Natural killer cell (primary cell): Measurements from ENCODE around the gene RNF180. TPM values are rescaled to one million over a fixed set of nuclear protein-coding genes. Genes with fewer than 3 reads are reported as not detected.

Source experiments
- ATAC-seq, 3 donors: fragments of 150-1000 bp in 2 of 3; fragments of 200-7000 bp in 1 of 3; cut with Tn5 transposase; 1 replicate in 1 of 3; 2 replicates in 2 of 3; pipeline ENCODE4 v1.10.0; 2021; ENCODE audit warnings: mild to moderate bottlenecking in 2 of 3, moderate library complexity in 2 of 3
- DNase-seq, 2 donors: peaks; one replicate each; pipeline versions ENCODE4 v3.0.0 to v3.0.0-alpha.2; 2013 to 2021; ENCODE audit warnings: mixed read lengths in 1 of 2
- H3K27ac ChIP-seq: one replicate; pipeline ENCODE4 v1.5.1; 2013; ENCODE audit warnings: mild to moderate bottlenecking, low read length
- H3K27me3 ChIP-seq: one replicate; pipeline ENCODE4 v1.6.1; 2013; ENCODE audit warnings: low read length; ENCODE audit not compliant: control insufficient read depth, insufficient read depth
- H3K36me3 ChIP-seq: one replicate; pipeline ENCODE4 v1.6.1; 2013; ENCODE audit warnings: low read length; ENCODE audit not compliant: control insufficient read depth, insufficient read depth
- H3K4me1 ChIP-seq: one replicate; pipeline ENCODE4 v1.6.1; 2013; ENCODE audit warnings: low read length; ENCODE audit not compliant: control insufficient read depth, insufficient read depth
- H3K4me3 ChIP-seq: one replicate; pipeline ENCODE4 v1.5.1; 2013; ENCODE audit warnings: low read length
- H3K9me3 ChIP-seq: one replicate; pipeline ENCODE4 v1.6.1; 2013; ENCODE audit warnings: low read length; ENCODE audit not compliant: control insufficient read depth, insufficient read depth
- H3K27ac Mint-ChIP-seq, 2 donors: one replicate each; pipeline ENCODE4 v1.8.0; 2022; ENCODE audit warnings: mild to moderate bottlenecking in 2 of 2, mixed read lengths in 2 of 2, moderate library complexity in 1 of 2
- H3K27me3 Mint-ChIP-seq, 2 donors: one replicate each; pipeline ENCODE4 v1.8.0; 2022; ENCODE audit warnings: low read depth in 2 of 2, mixed read lengths in 2 of 2
- H3K36me3 Mint-ChIP-seq: one replicate; pipeline ENCODE4 v1.8.0; 2022; ENCODE audit warnings: mixed read lengths
- H3K4me1 Mint-ChIP-seq, 2 donors: one replicate each; pipeline ENCODE4 v1.8.0; 2022; ENCODE audit warnings: mixed read lengths in 2 of 2
- H3K4me3 Mint-ChIP-seq: one replicate; pipeline ENCODE4 v1.8.0; 2022; ENCODE audit warnings: mild to moderate bottlenecking, moderate library complexity, mixed read lengths
- H3K9me3 Mint-ChIP-seq, 2 donors: one replicate each; pipeline ENCODE4 v1.8.0; 2022; ENCODE audit warnings: mixed read lengths in 2 of 2
- WGBS: methylation state at CpG from one replicate; pipeline ENCODE4 v1.1.7; 2013; ENCODE audit warnings: missing lambda C conversion rate; ENCODE audit not compliant: insufficient coverage; 5-methylcytosine and 5-hydroxymethylcytosine counted together
- intact Hi-C: fragments of 100-400 bp; cut with micrococcal nuclease; formaldehyde crosslinking; loops from one replicate; pipeline ENCODE4 v1.14.2; 2022
- total RNA-seq, 4 donors: library from RNA; stranded (reverse); fragments of 120-200 nt in 1 of 4; gene quantifications; one replicate each; pipeline versions ENCODE4 v1.2.3 to v1.2.4, GENCODE V29; 2013 to 2022
- TF ChIP-seq, protein P1 (sequence below): fragments of 200-600 bp; IDR thresholded peaks from one replicate; pipeline ENCODE4 v1.8.0; 2022; ENCODE audit warnings: antibody characterized with exemption

RNF180 gene
- total RNA-seq, 3 donors from 2014 or later (not counting 1 experiment from before 2014, with no cell fraction given): not detected

DNA sequence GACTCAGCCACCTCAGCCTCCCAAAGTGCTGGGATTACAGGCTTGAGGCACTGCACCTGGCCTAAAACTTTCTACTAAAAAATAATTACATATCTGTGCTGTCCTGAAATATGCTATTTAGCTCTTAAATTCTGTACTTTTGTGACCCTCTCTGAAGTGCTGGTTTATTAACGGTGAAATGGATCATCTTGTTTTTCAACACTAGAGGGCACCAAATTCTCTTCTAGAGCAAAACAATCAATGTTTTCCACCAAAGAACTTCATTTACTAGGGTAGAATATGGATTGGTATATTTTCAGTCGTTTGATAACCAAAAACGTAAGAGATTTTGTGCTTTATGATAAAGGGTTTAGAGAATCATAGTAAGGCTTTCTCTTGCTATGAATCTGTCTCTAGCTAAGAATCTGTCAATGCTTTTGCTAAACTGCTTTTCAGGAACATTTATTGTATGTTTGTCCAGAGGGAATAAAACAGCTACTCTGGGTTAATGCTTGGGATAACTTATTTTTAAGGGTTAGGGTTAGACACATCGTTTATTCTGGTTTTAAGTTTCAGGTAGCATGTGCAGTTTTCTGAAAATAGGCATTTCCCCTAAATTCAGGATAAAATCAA lies 63.6 kb downstream of the RNF180 start:
- TF ChIP-seq, protein P1, sequence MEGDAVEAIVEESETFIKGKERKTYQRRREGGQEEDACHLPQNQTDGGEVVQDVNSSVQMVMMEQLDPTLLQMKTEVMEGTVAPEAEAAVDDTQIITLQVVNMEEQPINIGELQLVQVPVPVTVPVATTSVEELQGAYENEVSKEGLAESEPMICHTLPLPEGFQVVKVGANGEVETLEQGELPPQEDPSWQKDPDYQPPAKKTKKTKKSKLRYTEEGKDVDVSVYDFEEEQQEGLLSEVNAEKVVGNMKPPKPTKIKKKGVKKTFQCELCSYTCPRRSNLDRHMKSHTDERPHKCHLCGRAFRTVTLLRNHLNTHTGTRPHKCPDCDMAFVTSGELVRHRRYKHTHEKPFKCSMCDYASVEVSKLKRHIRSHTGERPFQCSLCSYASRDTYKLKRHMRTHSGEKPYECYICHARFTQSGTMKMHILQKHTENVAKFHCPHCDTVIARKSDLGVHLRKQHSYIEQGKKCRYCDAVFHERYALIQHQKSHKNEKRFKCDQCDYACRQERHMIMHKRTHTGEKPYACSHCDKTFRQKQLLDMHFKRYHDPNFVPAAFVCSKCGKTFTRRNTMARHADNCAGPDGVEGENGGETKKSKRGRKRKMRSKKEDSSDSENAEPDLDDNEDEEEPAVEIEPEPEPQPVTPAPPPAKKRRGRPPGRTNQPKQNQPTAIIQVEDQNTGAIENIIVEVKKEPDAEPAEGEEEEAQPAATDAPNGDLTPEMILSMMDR: peak; percentile 23
- Mint-ChIP-seq H3K27ac (no peak overlapping the region), H3K36me3 (no peaks in the 10 kb centered on the region), H3K27me3 (no peaks in the 10 kb centered on the region), H3K9me3 (no peaks in the 10 kb centered on the region), H3K4me1 (no peaks in the 10 kb centered on the region), H3K4me3 (no peak overlapping the region)
- ATAC-seq (no peak), DNase-seq (peak in 1 of 2 donors; percentile 19)
- H3K36me3 ChIP-seq: no peaks in the 10 kb centered on the region
- no peaks in the 10 kb centered on the region for H3K27me3 ChIP-seq
- H3K9me3 ChIP-seq: no peaks in the 10 kb centered on the region
- WGBS: 5% methylated on average over 4 of the region's 4 CpGs
- intact Hi-C loops: no loop called here
- no peaks in the 10 kb centered on the region for H3K4me1 ChIP-seq
- H3K27ac ChIP-seq: no peak overlapping the region
- no peak overlapping the region for H3K4me3 ChIP-seq

DNA sequence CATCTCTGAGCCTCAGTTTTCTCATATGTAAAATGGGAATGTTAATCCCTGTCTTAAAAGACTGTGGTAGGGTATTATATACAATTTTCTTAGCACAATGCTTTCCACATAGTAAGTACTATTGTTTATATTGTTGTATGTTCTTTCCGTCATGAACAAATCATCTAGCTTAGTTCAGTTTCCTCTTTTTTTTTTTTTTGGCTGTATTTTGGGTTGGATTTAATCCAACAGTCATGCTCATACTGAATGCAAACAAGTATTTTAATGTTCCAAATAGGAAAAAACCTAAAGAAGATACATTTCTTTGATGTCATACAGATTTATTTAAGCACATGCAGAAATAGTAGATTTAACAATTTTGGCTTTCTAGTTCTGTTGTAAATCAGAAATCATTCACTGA lies 95.1 kb downstream of the RNF180 start:
- Histone ChIP-seq H3K36me3 (no peaks in the 10 kb centered on the region), H3K27me3 (no peaks in the 10 kb centered on the region), H3K4me1 (no peaks in the 10 kb centered on the region), H3K4me3 (no peak overlapping the region), H3K27ac (no peak overlapping the region), H3K9me3 (peaks cover 3% of the 10 kb centered on the region)
- no CpG with 5 or more reads among the region's 1 CpG for WGBS
- Mint-ChIP-seq H3K27ac (no peak overlapping the region), H3K4me3 (no peak overlapping the region), H3K9me3 (peaks cover 7% of the 10 kb centered on the region in 2 donors), H3K36me3 (no peaks in the 10 kb centered on the region), H3K4me1 (no peaks in the 10 kb centered on the region), H3K27me3 (no peaks in the 10 kb centered on the region)
- intact Hi-C loops: no loop called here
- no peak for ATAC-seq
- TF ChIP-seq, protein P1: no peak
- DNase-seq: no peak

DNA sequence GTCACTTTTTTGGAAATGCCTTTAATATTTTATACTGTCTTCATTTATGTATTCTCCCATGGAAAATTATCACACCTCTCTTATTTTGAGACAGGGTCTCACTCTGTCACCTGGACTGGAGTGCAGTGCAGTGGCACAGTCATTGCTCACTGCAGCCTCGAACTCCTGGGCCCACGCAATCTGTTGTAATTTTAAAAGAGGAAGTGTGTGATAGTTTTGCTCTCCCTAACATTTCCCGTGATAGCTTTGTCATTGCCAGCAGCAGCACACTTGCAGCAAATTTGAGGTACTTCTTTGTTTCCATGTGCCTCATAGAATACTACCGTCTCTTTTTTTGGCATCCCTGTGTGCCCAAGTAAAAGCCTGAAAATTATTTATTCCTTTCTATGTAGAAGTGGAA lies 103.5 kb downstream of the RNF180 start:
- 13% methylated on average over 4 of the region's 4 CpGs for WGBS
- Mint-ChIP-seq H3K36me3 (no peaks in the 10 kb centered on the region), H3K27ac (no peak overlapping the region), H3K4me1 (no peaks in the 10 kb centered on the region), H3K9me3 (peaks cover 17 to 29% of the 10 kb centered on the region in 2 donors), H3K4me3 (no peak overlapping the region), H3K27me3 (no peaks in the 10 kb centered on the region)
- H3K4me3 ChIP-seq: no peak overlapping the region
- H3K27me3 ChIP-seq: no peaks in the 10 kb centered on the region
- DNase-seq: no peak
- TF ChIP-seq, protein P1: no peak
- no peaks in the 10 kb centered on the region for H3K4me1 ChIP-seq
- H3K27ac ChIP-seq: no peak overlapping the region
- no peaks in the 10 kb centered on the region for H3K9me3 ChIP-seq
- ATAC-seq: no peak
- intact Hi-C loops: no loop called here
- H3K36me3 ChIP-seq: no peaks in the 10 kb centered on the region

DNA sequence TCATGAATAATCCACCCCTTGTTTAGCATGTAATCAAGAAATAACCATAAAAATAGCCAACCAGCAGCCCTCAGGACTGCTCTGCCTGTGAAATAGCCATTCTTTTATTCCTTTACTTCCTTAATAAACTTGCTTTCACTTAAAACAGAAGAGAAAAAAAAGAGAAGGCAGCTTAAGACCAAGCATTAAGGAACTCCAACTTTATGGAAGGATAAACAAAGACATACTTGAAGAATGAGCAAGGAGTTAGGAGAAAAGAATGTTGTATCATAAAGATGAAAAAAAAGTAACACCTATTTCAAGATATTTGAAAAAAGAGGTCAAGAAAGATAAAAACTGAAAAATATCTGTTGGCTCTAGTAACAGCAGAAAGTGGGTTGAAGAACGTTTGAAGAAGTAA lies 107.6 kb downstream of the RNF180 start:
- peaks cover 17 to 24% of the 10 kb centered on the region in 2 donors for H3K9me3 Mint-ChIP-seq
- intact Hi-C loops: no loop called here
- DNase-seq: no peak

More for the DNA sequence above, 107.6 kb downstream of the RNF180 start:
- 52% methylated on average over 1 of the region's 1 CpG for WGBS
- Histone ChIP-seq H3K4me1 (no peaks in the 10 kb centered on the region), H3K4me3 (no peak overlapping the region), H3K9me3 (no peaks in the 10 kb centered on the region), H3K27me3 (no peaks in the 10 kb centered on the region), H3K27ac (no peak overlapping the region), H3K36me3 (no peaks in the 10 kb centered on the region)
- ATAC-seq: no peak
- TF ChIP-seq, protein P1: no peak
- Mint-ChIP-seq H3K27me3 (no peaks in the 10 kb centered on the region), H3K4me1 (no peaks in the 10 kb centered on the region), H3K36me3 (no peaks in the 10 kb centered on the region), H3K27ac (no peak overlapping the region), H3K4me3 (no peak overlapping the region)
